GM10248 (cell line): ENCODE results near the gene NUBP2.

Experiments
- CTCF ChIA-PET: fragments of 300-600 bp; sonication (Branson Sonifier 250); formaldehyde crosslinking; extraction: SDS; loops from one replicate; lab custom pipeline; 2021; ENCODE audit warnings: antibody characterized with exemption; lab: Yijun Ruan, JAX
- POLR2A ChIA-PET: fragments of 350-650 bp; sonication (Branson Sonifier 250); formaldehyde crosslinking; extraction: SDS; loops from one replicate; lab custom pipeline; 2020; ENCODE audit warnings: antibody characterized with exemption; lab: Yijun Ruan, JAX
- DNase-seq: peaks from one replicate; pipeline ENCODE4 v3.0.0; 2012; ENCODE audit errors: extremely low spot score
- CTCF ChIP-seq: IDR thresholded peaks from 2 replicates; pipeline ENCODE4 v1.5.1; 2012; ENCODE audit warnings: mild to moderate bottlenecking, low read depth; ENCODE audit errors: extremely low read depth, missing control alignments, control extremely low read depth

NUBP2 gene

GRCh38 chr16:1778200-1779179 is 4.3 kb upstream of the NUBP2 start:
- CTCF ChIA-PET: interaction anchor here (0.8 kb wide), 1 partner anchor 10 kb away, joined by 3 read pairs; no protein-coding TSS in a partner anchor

GRCh38 chr16:1779234-1779701 is 3.5 kb upstream of the NUBP2 start:
- TF ChIP-seq CTCF: no peak
- ChIA-PET POLR2A (no interaction called here), CTCF (no interaction called here)
- DNase-seq: no peak

More at GRCh38 chr16:1778200-1779179, 4.3 kb upstream of the NUBP2 start:
- no peak for TF ChIP-seq CTCF
- POLR2A ChIA-PET: no interaction called here
- no peak for DNase-seq

- DNase-seq: no peak
- ChIA-PET CTCF (no interaction called here), POLR2A (interaction anchor here (0.6 kb wide), 1 partner anchor 30 kb away, joined by 3 read pairs; no protein-coding TSS in a partner anchor)
- TF ChIP-seq CTCF: no peak
Observed at GRCh38 chr16:1779741-1780676, 2.8 kb upstream of the NUBP2 start.

- POLR2A ChIA-PET: no interaction called here
Observed at GRCh38 chr16:1780677-1781072, 2.1 kb upstream of the NUBP2 start.

GRCh38 chr16:1781254-1781653 is 1.5 kb upstream of the NUBP2 start:
- TF ChIP-seq CTCF: no peak
- DNase-seq: no peak
- POLR2A ChIA-PET: interaction anchor here (2.3 kb wide), 1 partner anchor 184 kb away, joined by 24 read pairs; the partner anchor contains the start of gene RPS2
- CTCF ChIA-PET: interaction anchor here (1.1 to 1.7 kb wide), 3 partner anchors 7 to 12 kb away, joined by 4 to 17 read pairs (median 5); partner anchors contain the start of genes EME2, IGFALS and MRPS34

More at GRCh38 chr16:1780677-1781072, 2.1 kb upstream of the NUBP2 start:
- CTCF ChIA-PET: no interaction called here
- no peak for DNase-seq
- no peak for TF ChIP-seq CTCF
